NCI-H1105 treated with DMSO at 0.1 percent for 48 hours (cell line): ENCODE data around the gene TUSC2.

Source experiments
- DNase-seq: peaks from one replicate; lab custom pipeline; 2025; lab: John Stamatoyannopoulos, UW

TUSC2 gene, protein sequence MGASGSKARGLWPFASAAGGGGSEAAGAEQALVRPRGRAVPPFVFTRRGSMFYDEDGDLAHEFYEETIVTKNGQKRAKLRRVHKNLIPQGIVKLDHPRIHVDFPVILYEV

GRCh38 chr3:50327943-50328691 is at the start of gene TUSC2:
Gene TUSC2 (minus strand): TSS chr3:50328223. CDS start chr3:50328099, 124 bp downstream.
- peak; percentile 86 for DNase-seq

DNA sequence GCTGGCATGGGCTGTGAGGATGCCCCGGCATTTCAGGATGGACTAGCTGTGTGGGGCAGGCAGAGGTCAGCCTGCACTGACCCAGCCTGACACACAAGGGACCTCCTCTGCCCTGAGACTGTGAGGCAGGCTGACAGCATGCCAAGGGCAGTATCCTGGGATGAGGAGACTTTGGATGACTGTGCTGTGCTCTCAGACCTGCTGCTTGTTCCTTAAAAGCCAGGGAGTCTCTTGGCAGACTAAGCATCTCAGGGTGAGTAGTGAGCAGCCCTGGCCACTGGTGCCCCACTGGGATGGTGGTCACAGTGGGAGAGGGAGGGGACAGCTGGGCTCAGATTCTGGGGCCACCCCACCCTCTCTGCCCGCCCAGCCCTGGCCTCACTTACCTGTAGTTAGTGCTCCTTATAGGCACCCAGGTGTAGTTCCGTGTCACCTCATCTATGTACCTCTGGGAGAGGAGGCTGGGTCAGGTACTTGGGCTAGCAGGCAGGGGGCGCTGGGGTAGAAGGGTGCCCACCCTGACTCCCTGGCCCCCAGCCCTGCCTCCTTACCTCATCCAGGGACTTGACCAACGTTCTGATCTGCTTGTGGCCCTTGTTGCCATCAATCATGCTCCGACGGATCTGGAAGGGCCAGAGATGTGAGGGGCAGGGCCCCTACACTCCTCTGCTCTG is 47.4 kb upstream of the TUSC2 start:
- no peak for DNase-seq

DNA sequence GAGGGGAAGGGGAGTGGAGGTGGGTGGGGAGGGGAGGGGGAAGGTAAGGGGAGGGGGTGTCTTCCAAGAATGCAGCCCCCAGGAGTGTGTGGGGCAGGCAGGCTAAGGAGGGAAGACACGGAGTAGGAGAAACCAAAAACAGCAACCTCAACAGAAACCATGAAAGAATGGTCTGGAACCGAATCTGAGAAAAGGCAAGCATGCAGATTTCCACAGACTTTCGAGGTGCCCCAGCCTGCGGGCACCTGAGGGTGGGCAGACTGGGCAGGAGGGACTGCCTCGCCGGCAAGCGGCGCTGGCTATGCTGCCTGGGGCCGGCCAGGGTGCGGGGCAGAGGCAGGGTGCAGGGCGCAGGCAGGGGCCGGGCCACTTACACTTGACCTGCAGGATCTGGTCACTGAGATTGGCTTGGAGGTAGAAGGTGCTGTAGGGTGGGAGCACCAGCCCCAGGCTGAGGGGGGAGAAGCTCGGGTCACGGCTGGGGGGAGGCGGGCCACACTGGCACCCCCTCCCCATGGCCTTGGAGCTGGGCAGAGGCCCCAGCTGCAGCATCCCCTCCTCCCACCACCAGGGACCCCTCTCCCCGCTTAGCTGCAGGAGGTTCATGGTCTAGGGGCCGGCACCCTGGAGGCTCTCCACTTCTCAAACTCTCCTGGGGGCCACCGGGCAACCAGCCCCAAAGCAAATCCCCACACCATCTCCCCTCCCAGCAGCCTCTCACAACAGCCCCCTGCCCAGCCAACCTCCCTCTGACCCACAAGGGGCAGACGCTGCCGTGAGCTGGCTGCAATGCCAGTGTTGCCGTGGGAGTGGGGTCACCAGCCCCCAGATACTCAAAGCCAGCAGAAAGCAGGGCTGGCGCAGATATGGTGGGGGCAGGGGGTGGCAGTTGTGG is 46.6 kb upstream of the TUSC2 start:
- DNase-seq = no peak

GRCh38 chr3:50373146-50374051 is 45.4 kb upstream of the TUSC2 start:
- no peak for DNase-seq

- DNase-seq = no peak
Measured at GRCh38 chr3:50372349-50372748, 44.3 kb upstream of the TUSC2 start.

DNA sequence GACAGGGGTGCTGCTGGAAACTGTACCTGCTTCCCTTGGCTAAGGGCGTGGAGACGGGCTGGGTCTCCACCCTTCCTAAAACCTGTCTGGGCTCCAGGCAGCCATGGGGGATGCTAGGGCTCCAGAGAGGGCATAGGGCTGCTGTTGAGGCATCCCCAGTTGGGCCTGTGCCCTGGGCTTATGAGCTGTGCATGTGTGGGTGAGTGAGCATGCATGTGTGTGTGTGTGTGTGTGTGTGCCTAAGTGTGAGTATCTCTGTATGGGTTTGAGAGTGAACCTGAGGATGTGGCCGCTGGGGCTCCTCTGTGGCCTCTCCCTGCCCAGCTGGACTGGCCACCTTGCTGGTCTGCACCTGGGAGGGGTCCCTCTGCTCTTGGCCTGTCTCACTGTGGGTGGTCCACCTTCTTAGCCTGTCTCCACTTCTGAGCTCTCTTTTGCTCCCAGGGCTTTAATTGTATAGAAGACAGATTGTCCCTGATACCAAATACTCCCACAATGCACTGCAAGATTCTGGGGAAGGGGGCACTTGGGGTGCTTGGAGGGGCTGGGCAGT is 43.2 kb upstream of the TUSC2 start:
- DNase-seq = no peak

DNA sequence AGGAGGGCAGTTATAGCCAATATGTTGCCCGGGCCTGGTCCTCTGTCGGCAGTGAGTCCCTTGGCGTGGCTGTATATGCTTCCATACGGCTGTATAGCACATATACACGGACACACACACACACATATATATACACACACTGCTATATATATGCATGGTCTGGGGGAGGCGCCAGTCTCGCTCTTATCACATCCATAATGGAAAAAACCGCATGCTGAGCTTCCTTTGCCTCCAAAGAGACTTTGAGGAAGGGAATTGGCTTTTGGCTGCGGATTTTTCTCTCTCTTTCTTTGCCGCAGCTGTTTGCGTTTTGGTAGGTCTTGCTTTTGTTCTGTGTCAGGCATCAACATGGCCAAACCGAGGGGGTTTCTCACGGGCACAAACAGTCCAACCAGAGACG is 42.6 kb upstream of the TUSC2 start:
- DNase-seq = no peak

- DNase-seq = no peak
Measured at GRCh38 chr3:50369012-50369670, 41.1 kb upstream of the TUSC2 start.

- no peak for DNase-seq
Measured at GRCh38 chr3:50365842-50366220, 37.8 kb upstream of the TUSC2 start.

DNA sequence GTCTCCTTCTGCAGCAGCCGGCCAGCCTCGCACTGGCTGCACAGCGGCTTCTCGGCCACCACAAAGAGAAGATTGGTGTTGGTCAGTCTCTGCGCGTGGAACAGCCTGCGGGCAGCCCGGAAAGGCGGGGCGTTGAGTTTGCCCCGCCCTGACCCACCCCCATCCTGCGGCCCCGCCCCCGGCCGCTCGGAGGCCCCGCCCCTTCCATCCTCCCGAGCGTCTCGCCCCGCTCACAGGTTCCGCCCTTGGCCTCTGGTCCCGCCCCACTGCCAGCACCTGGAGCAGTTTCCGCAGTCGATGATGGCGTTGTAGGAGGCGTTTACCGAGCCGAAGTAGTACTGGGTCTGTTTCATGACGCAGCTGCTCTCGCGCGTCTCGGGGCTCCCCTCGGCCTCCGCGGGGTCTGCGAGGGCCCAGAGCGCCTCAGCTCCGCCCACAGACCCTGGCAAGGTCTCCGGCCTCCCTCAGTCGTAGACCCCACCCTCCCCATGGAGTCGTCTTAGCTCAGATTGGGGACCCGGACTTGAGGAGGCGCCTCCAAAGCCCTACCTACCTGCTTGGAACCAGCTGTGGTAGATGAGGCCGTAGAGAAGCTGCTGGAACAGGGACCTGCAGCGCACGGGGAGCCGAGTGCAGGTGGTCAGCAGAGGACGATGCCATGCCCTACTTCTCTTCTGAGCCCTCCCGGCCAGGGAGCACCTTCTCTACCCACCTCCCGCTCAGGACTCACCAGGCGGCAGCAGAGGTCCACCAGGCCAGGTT is 37.2 kb upstream of the TUSC2 start:
- DNase-seq = peak; percentile 47

DNA sequence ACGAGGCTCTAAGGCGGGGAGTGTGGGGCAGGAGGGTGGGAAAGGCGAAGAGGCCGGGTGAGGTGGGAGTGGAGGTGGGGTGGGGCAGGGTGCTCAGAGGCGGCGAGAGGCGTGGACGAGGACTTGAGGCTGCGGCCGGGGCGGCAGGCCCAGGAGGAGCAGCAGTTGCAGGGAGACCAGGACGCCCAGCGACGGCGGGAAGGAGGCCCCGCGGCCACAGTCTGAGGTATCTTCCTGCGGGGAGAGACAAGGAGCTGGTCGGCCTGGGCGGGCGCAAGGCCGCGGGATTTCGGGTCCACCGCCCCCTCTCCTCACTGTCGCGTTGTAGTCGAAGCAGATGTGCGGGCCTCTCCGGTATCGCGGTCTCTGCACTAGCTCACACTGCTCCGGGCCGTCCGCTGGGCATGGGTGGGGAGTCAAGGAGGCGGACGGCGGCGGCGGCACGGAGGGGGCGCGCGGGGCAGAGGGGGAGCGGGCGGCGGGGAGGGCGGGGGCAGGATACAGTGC is 36.6 kb upstream of the TUSC2 start:
- no peak for DNase-seq

GRCh38 chr3:50359760-50360110 is 31.7 kb upstream of the TUSC2 start:
- no peak for DNase-seq

DNA sequence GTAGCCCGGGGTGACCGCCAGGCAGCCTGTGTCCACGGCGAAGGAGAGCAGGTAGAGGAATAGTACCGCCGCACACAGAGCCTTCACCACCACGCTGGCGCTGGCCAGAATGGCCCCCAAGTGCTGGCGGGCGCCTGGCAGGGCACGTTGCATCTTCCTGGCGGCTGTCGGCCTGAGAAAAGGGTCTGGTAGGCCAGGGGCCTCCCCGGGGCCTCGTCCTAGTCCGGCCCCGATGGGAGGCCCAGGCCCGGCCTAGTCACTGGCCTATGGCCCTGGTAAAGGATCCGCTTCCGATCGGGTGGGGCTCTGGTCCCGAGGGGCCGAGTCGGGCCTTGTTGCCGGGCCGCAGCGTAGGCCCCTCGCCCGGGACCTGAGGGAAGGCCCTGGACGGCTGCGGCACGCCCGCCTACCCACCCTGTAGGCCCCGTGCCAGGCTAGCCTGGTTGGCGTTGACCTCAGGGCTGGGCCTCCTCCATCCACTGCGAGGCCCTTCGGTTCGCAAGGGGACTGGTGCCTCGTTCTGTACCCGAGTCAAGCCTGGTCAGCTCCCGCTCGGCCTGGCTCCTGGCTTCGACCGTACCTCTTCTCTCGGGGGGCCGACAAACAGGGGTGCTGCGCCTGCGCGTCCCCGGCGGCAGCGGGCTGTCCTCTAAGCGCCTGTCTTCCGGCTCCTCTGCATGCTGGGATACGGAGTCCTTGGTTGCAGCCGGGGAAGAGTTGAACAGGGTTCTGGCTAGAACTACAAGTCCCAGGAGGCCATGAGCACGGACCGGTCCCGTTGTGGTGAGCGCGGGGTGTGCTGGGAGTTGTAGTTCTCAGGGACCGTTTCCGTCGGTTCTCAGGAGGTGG is 31.1 kb upstream of the TUSC2 start, which contains the start of gene TMEM115:
Gene TMEM115, minus strand, starts transcription at position 611 of the 849 bp plus-strand sequence. Its CDS starts 458 bp downstream, at position 153.
- peak; percentile 95 for DNase-seq

- DNase-seq = no peak
Measured at GRCh38 chr3:50358355-50358910, 30.4 kb upstream of the TUSC2 start.

DNA sequence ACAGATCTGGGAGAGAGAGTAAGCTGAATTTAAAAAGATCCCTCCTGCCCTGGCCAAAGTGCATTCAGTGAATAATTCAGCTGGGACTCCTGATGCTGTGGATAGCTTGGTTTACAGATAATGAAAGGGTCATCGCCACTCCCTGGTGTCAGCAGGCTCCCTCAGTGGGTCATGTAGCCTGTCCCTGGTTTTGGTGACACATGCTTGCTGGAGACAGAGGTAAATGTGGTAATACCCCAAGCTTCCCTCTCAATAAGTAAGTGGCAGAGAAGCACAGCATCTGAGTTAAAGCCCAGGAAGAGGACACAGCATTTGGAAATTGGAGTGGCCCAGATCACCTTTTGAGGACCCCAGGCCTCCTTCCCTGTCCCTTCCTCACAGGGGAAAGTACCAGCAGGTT is 29.5 kb upstream of the TUSC2 start:
- no peak for DNase-seq

DNA sequence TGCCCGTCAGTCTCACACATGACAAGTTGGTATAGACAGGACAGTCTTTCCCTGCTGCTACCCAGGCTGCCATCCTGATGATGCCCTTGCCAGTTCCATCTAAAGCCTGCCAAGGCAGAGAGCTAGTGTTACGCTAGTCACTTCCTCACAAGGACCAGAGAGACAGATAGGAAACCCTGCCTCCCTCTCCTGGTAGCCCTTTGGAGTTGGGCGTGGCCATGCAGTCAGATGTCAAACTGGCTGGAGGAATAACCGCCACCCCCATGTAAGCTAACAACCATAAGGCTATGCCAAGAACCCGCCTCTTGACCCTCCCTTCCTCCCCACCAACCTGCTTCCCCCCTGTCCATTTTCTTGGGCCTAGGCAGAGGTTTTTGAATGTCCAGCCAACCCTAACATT is 28.5 kb upstream of the TUSC2 start:
- no peak for DNase-seq

DNA sequence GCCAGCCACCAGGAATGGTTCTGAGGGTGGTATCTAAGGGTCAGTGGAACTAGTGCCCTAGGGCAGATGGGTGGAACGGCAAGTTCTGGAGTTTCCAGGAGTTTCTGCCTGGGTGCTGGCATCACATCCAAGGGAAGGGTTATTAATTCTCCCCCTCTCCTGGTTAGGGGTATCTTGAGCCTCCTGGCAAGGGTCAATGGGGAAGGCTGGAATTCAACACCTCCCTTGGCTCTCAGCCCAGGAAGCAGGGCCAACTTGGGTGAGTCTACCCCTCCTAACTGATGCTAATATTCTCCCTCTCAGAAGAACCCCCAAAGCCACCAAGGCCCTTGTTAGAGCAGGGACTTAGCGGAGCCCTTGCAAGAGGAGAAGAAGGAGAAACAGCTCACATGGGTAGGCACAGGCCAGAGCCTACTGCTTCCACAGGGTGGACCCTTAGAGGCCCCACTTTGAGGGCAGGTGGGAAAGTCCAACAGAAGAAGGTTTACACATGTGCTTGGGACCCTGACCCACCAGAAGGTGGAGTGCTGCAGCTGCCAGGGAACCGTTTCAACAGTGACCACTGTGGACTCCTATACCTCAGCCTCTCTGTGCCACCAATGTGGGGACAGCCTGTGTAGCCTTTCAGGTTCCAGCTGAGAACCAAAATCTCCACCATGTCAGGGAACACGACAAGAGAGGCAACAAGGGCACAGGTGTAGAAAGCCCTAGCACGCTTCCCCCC is 28.0 kb upstream of the TUSC2 start:
- DNase-seq = no peak

GRCh38 chr3:50354850-50355249 is 26.8 kb upstream of the TUSC2 start:
- no peak for DNase-seq
